Transverse colon (tissue), 3 donors: ENCODE results near the gene NCCRP1.

Experiments used
- CTCF ChIP-seq, 5 experiments: fragments of 200-600 bp in 3 of 5; fragments of 450-650 bp in 2 of 5; sonication (generic) in 3 of 5; IDR thresholded peaks; 1 replicate in 2 of 5; 2 replicates in 3 of 5; pipeline ENCODE4 v1.5.1; 2016 to 2017; ENCODE audit warnings: antibody characterized with exemption in 5 of 5, inconsistent platforms in 3 of 5, mild to moderate bottlenecking in 2 of 5, moderate library complexity in 1 of 5
- EP300 ChIP-seq: sonication (generic); formaldehyde crosslinking; IDR thresholded peaks from one replicate; pipeline ENCODE4 v1.6.1; 2017; ENCODE audit warnings: antibody characterized with exemption, low read depth
- POLR2A ChIP-seq: fragments of 450-650 bp; IDR thresholded peaks from one replicate; pipeline ENCODE4 v1.6.1; 2016; ENCODE audit warnings: antibody characterized with exemption, mild to moderate bottlenecking, moderate library complexity

GRCh38 chr19:39199025-39199424 lies 2.3 kb downstream of the NCCRP1 start:
- TF ChIP-seq POLR2A: no peak
- no peak for TF ChIP-seq EP300
- TF ChIP-seq CTCF (IDR thresholded peaks at IDR 0.05): no peak
